CD14-positive monocyte (primary cell): ENCODE measurements around the gene CD1D. TPM values are rescaled to one million over a fixed set of nuclear protein-coding genes. Genes with fewer than 3 reads are reported as not detected.

Source experiments
- DNase-seq, 3 donors: peaks; one replicate each; pipeline ENCODE4 v3.0.0-alpha.2; 2011 to 2022
- H2AFZ ChIP-seq: 2 replicates; pipeline ENCODE4 v1.6.0; 2012; ENCODE audit warnings: mild to moderate bottlenecking, low read depth, low read length, inconsistent platforms; ENCODE audit not compliant: insufficient read depth, poor library complexity, severe bottlenecking
- H3K27ac ChIP-seq, 2 donors: 1 replicate in 1 of 2; 2 replicates in 1 of 2; pipeline ENCODE4 v1.5.1; 2012 to 2013; ENCODE audit warnings: low read length in 2 of 2, control low read depth in 1 of 2, inconsistent platforms in 1 of 2, low read depth in 1 of 2, mild to moderate bottlenecking in 1 of 2
- H3K27me3 ChIP-seq, 2 donors: one replicate each; pipeline versions ENCODE4 v1.6.0 to v1.6.1; 2011 to 2013; ENCODE audit warnings: low read length in 2 of 2; ENCODE audit not compliant: control insufficient read depth in 2 of 2, insufficient read depth in 2 of 2
- H3K36me3 ChIP-seq, 2 donors: replicated peaks in 1 of 2; 1 replicate in 1 of 2; 2 replicates in 1 of 2; pipeline versions ENCODE4 v1.5.1 to v1.6.1; 2012 to 2013; ENCODE audit warnings: low read length in 2 of 2, control low read depth in 1 of 2, inconsistent platforms in 1 of 2, mild to moderate bottlenecking in 1 of 2; ENCODE audit not compliant: insufficient read depth in 2 of 2, control insufficient read depth in 1 of 2
- H3K4me1 ChIP-seq, 2 donors: 1 replicate in 1 of 2; 2 replicates in 1 of 2; pipeline versions ENCODE4 v1.5.1 to v1.6.1; 2012 to 2013; ENCODE audit warnings: low read length in 2 of 2, control low read depth in 1 of 2, inconsistent platforms in 1 of 2, mild to moderate bottlenecking in 1 of 2, moderate library complexity in 1 of 2; ENCODE audit not compliant: insufficient read depth in 2 of 2, control insufficient read depth in 1 of 2
- H3K4me2 ChIP-seq: replicated peaks from 2 replicates; pipeline ENCODE3; 2012; ENCODE audit warnings: low read length, moderate library complexity, mild to moderate bottlenecking; ENCODE audit not compliant: poor library complexity, severe bottlenecking; ENCODE audit errors: extremely low read depth
- H3K4me3 ChIP-seq, 3 experiments: fragments of 200-600 bp in 1 of 3; sonication (generic) in 1 of 3; replicated peaks in 1 of 3; 1 replicate in 2 of 3; 2 replicates in 1 of 3; pipeline ENCODE4 v1.5.1; 2011 to 2013; ENCODE audit warnings: low read length in 3 of 3, mild to moderate bottlenecking in 3 of 3, control low read depth in 2 of 3, low read depth in 2 of 3, inconsistent platforms in 1 of 3, moderate library complexity in 1 of 3
- H3K79me2 ChIP-seq: 2 replicates; pipeline ENCODE4 v1.6.0; 2012; ENCODE audit warnings: mild to moderate bottlenecking, control low read depth, inconsistent platforms, low read length, moderate library complexity; ENCODE audit not compliant: insufficient read depth
- H3K9ac ChIP-seq: 2 replicates; pipeline ENCODE4 v1.6.0; 2017; ENCODE audit warnings: low read length, mild to moderate bottlenecking; ENCODE audit not compliant: insufficient read depth, poor library complexity, severe bottlenecking
- H3K9me3 ChIP-seq, 2 donors: replicated peaks in 1 of 2; 1 replicate in 1 of 2; 2 replicates in 1 of 2; pipeline versions ENCODE4 v1.5.1 to v1.6.1; 2012 to 2013; ENCODE audit warnings: low read length in 2 of 2, control low read depth in 1 of 2; ENCODE audit not compliant: control insufficient read depth in 1 of 2, insufficient read depth in 1 of 2
- H4K20me1 ChIP-seq: 2 replicates; pipeline ENCODE4 v1.6.0; 2012; ENCODE audit warnings: mild to moderate bottlenecking, low read length, control low read depth, moderate library complexity; ENCODE audit not compliant: insufficient read depth
- H3K27ac Mint-ChIP-seq, 7 donors: one replicate each; pipeline ENCODE4 v1.8.0; 2020; ENCODE audit warnings: mild to moderate bottlenecking in 7 of 7, mixed read lengths in 7 of 7, moderate library complexity in 6 of 7, inconsistent platforms in 2 of 7
- H3K27me3 Mint-ChIP-seq, 3 donors: one replicate each; pipeline ENCODE4 v1.8.0; 2021 to 2022; ENCODE audit warnings: low read depth in 3 of 3, mild to moderate bottlenecking in 3 of 3, mixed read lengths in 3 of 3, moderate library complexity in 3 of 3, inconsistent platforms in 1 of 3
- H3K36me3 Mint-ChIP-seq, 2 donors: one replicate each; pipeline ENCODE4 v1.8.0; 2020; ENCODE audit warnings: mixed read lengths in 2 of 2, inconsistent platforms in 1 of 2, mild to moderate bottlenecking in 1 of 2
- H3K4me1 Mint-ChIP-seq: one replicate; pipeline ENCODE4 v1.8.0; 2020; ENCODE audit warnings: mild to moderate bottlenecking, mixed read lengths
- H3K4me3 Mint-ChIP-seq, 2 donors: one replicate each; pipeline ENCODE4 v1.8.0; 2020; ENCODE audit warnings: mild to moderate bottlenecking in 2 of 2, mixed read lengths in 2 of 2, moderate library complexity in 1 of 2
- H3K9me3 Mint-ChIP-seq, 7 donors: one replicate each; pipeline ENCODE4 v1.8.0; 2020 to 2022; ENCODE audit warnings: mixed read lengths in 7 of 7, mild to moderate bottlenecking in 6 of 7, moderate library complexity in 6 of 7, inconsistent platforms in 2 of 7
- CTCF ChIP-seq: fragments of 200-600 bp; IDR thresholded peaks from one replicate; pipeline ENCODE4 v1.8.0; 2022; ENCODE audit warnings: antibody characterized with exemption, mild to moderate bottlenecking
- WGBS: methylation state at CpG from one replicate; pipeline ENCODE4 v1.1.5; 2013; ENCODE audit warnings: missing lambda C conversion rate; ENCODE audit not compliant: insufficient coverage; 5-methylcytosine and 5-hydroxymethylcytosine counted together
- intact Hi-C, 2 donors: fragments of 100-400 bp; cut with micrococcal nuclease; formaldehyde crosslinking; loops; one replicate each; pipeline versions ENCODE4 v1.15.0 to v1.15.1; 2023
- polyA minus RNA-seq: library from RNA; depleted of rRNA, polyadenylated mRNA; stranded (reverse); fragments of >200 nt; gene quantifications from 2 replicates; pipeline ENCODE4 v1.2.3, GENCODE V29; 2012
- polyA plus RNA-seq, 3 donors: library from polyadenylated mRNA; depleted of rRNA in 1 of 3; unstranded in 2 of 3; stranded (reverse) in 1 of 3; fragments of 300-500 nt in 2 of 3; fragments of >200 nt in 1 of 3; fragmentation: Illumina TruSeq in 2 of 3; gene quantifications; 1 replicate in 2 of 3; 2 replicates in 1 of 3; pipeline ENCODE4 v1.2.3, GENCODE V29; 2012 to 2021
- total RNA-seq, 12 experiments: library from RNA in 1 of 12; stranded (reverse) in 1 of 12; fragments of 120-200 nt in 1 of 12; gene quantifications; one replicate each; pipeline ENCODE4 v1.2.4 and lab custom pipeline; 2013 to 2026; ENCODE audit warnings: mixed read lengths in 6 of 12, inconsistent platforms in 1 of 12

The CD1D gene
- total RNA-seq (2013): 191 TPM
- polyA plus RNA-seq: 100 to 1,000 TPM; 121 to 144 (median 134) TPM
- 85.3 and 121 TPM in 2 replicates for polyA minus RNA-seq
- 3.5 to 105 (median 68.5) reads per million in 11 experiments for total RNA-seq (lab: John Stamatoyannopoulos, UW)

- peaks cover 0 to 3% (median 0%) of the 10 kb centered on the region in 3 donors for H3K27me3 Mint-ChIP-seq
- peaks cover 49% of the 10 kb centered on the region for H3K79me2 ChIP-seq
- H3K36me3 ChIP-seq: peaks cover 28 to 35% of the 10 kb centered on the region in 2 donors
- peak within 1 kb of the TSS; percentile 82 to 98 (median 96) for H3K27ac Mint-ChIP-seq
- peak within 1 kb of the TSS; percentile 96 to 99 for H3K4me3 Mint-ChIP-seq
- H3K4me1 Mint-ChIP-seq: peaks cover 90% of the 10 kb centered on the region
- peak within 1 kb of the TSS; percentile 89 to 96 (median 92) for H3K4me3 ChIP-seq
- no peaks in the 10 kb centered on the region for H3K9me3 ChIP-seq
- H3K4me2 ChIP-seq: peak within 1 kb of the TSS; percentile 89
- H3K9me3 Mint-ChIP-seq: peaks cover 0 to 4% (median 2%) of the 10 kb centered on the region in 7 donors
- H3K4me1 ChIP-seq: peaks cover 82 to 87% of the 10 kb centered on the region in 2 donors
- H3K9ac ChIP-seq: peak within 1 kb of the TSS; percentile 80
- peaks cover 25% of the 10 kb centered on the region for H4K20me1 ChIP-seq
- WGBS: under 1% methylated on average over 63 of the region's 63 CpGs
- no peaks in the 10 kb centered on the region for H3K27me3 ChIP-seq
- H3K27ac ChIP-seq: peak within 1 kb of the TSS; percentile 91 to 92
- H3K36me3 Mint-ChIP-seq: peaks cover 33 to 46% of the 10 kb centered on the region in 2 donors
- DNase-seq: peak; percentile 47 to 76 (median 56)
- peak within 1 kb of the TSS; percentile 92 for H2AFZ ChIP-seq
- TF ChIP-seq CTCF: no peak
- intact Hi-C loops: loop anchor here in 1 of 2 donors (10.0 kb wide), 2 partner anchors 824 to 904 kb away; partner anchors contain the start of gene IFI16
Observed at GRCh38 chr1:158180741-158181576, at the start of gene CD1D. Gene CD1D (plus strand): TSS chr1:158180895. CDS start chr1:158181102, 207 bp downstream.

- Histone ChIP-seq H2AFZ (no peak overlapping the region), H3K9me3 (no peaks in the 10 kb centered on the region), H3K27me3 (no peaks in the 10 kb centered on the region), H3K9ac (no peak overlapping the region), H3K4me1 (no peaks in the 10 kb centered on the region), H3K79me2 (no peaks in the 10 kb centered on the region), H3K36me3 (no peaks in the 10 kb centered on the region), H3K4me2 (no peak overlapping the region), H3K27ac (no peak overlapping the region), H3K4me3 (no peak overlapping the region), H4K20me1 (no peaks in the 10 kb centered on the region)
- Mint-ChIP-seq H3K27me3 (peaks cover 2 to 7% (median 4%) of the 10 kb centered on the region in 3 donors), H3K4me1 (peaks cover 2% of the 10 kb centered on the region), H3K9me3 (no peaks in the 10 kb centered on the region), H3K36me3 (peaks cover 0 to 3% of the 10 kb centered on the region in 2 donors), H3K27ac (no peak overlapping the region), H3K4me3 (no peak overlapping the region)
- WGBS: 67% methylated on average over 1 of the region's 3 CpGs
- no peak for DNase-seq
- no peak for TF ChIP-seq CTCF
- intact Hi-C loops: loop anchor here in 1 of 2 donors (2.0 kb wide), 1 partner anchor 168 kb away; no protein-coding TSS in a partner anchor
Observed at GRCh38 chr1:158131217-158131616, 49.5 kb upstream of the CD1D start.
